ENCODE data around the gene TMEFF2.
"Not testable (repeated sequence)": the region's sequence is repeated elsewhere in the genome, so short reads cannot be mapped to it uniquely, and the experiment has no call there.

TMEFF2 gene

GRCh38 chr2:192122141-192122540 lies 72.6 kb downstream of the TMEFF2 start:
- POLR2A ChIA-PET = no interaction called here
- Histone ChIP-seq H3K27me3 (replicated peaks in 2 of 5; ENCODE audit: control insufficient read depth in 4 of 5, insufficient read depth in 5 of 5, low read length in 4 of 5) (no peaks in the 10 kb centered on the region), H3K27ac (ENCODE audit: insufficient read depth in 1 of 2, low read depth in 1 of 2, low read length in 2 of 2, poor library complexity in 1 of 2, severe bottlenecking in 2 of 2) (no peak overlapping the region), H3K9me3 (ENCODE audit: control extremely low read depth in 1 of 5, control insufficient read depth in 4 of 5, insufficient read depth in 2 of 5, low read depth in 1 of 5, low read length in 4 of 5) (peaks cover 0 to 2% (median 0%) of the 10 kb centered on the region in 5 experiments), H3K4me1 (ENCODE audit: control extremely low read depth in 1 of 4, control insufficient read depth in 4 of 4, insufficient read depth in 4 of 4, low read length in 3 of 4) (peaks cover 0 to 7% (median 0%) of the 10 kb centered on the region in 4 experiments), H3K36me3 (ENCODE audit: control insufficient read depth in 4 of 4, insufficient read depth in 4 of 4, low read length in 3 of 4) (no peaks in the 10 kb centered on the region), H3K4me3 (ENCODE audit: control insufficient read depth in 1 of 7, extremely low read depth in 1 of 7, insufficient read depth in 4 of 7, low read depth in 2 of 7, low read length in 6 of 7) (no peak overlapping the region)
- WGBS (ENCODE audit: insufficient coverage) = no CpG with 5 or more reads among the region's 1 CpG
- no peak for DNase-seq
- CTCF ChIA-PET = interaction anchor here (1.0 to 1.1 kb wide), 2 partner anchors 18 to 40 kb away, joined by 3 to 6 read pairs; no protein-coding TSS in a partner anchor

- no CpG with 5 or more reads among the region's 1 CpG for WGBS (ENCODE audit: insufficient coverage)
Observed at GRCh38 chr2:192119536-192119935, 75.2 kb downstream of the TMEFF2 start.

GRCh38 chr2:192117705-192118104 lies 77.0 kb downstream of the TMEFF2 start:
- Histone ChIP-seq H3K27ac (ENCODE audit: insufficient read depth in 1 of 2, low read depth in 1 of 2, low read length in 2 of 2, poor library complexity in 1 of 2, severe bottlenecking in 2 of 2) (no peak overlapping the region), H3K4me3 (ENCODE audit: control insufficient read depth in 1 of 7, extremely low read depth in 1 of 7, insufficient read depth in 4 of 7, low read depth in 2 of 7, low read length in 6 of 7) (no peak overlapping the region), H3K4me1 (ENCODE audit: control extremely low read depth in 1 of 4, control insufficient read depth in 4 of 4, insufficient read depth in 4 of 4, low read length in 3 of 4) (peaks cover 0 to 7% (median 0%) of the 10 kb centered on the region in 4 experiments), H3K36me3 (ENCODE audit: control insufficient read depth in 4 of 4, insufficient read depth in 4 of 4, low read length in 3 of 4) (no peaks in the 10 kb centered on the region), H3K27me3 (replicated peaks in 2 of 5; ENCODE audit: control insufficient read depth in 4 of 5, insufficient read depth in 5 of 5, low read length in 4 of 5) (no peaks in the 10 kb centered on the region), H3K9me3 (ENCODE audit: control extremely low read depth in 1 of 5, control insufficient read depth in 4 of 5, insufficient read depth in 2 of 5, low read depth in 1 of 5, low read length in 4 of 5) (peaks cover 0 to 2% (median 0%) of the 10 kb centered on the region in 5 experiments)
- POLR2A ChIA-PET = no interaction called here
- DNase-seq = no peak
- CTCF ChIA-PET = interaction anchor here (0.6 kb wide), 1 partner anchor 510 kb away, joined by 3 read pairs; no protein-coding TSS in a partner anchor
- WGBS (ENCODE audit: insufficient coverage) = no CpG with 5 or more reads among the region's 2 CpGs

More at GRCh38 chr2:192119536-192119935, 75.2 kb downstream of the TMEFF2 start:
- Histone ChIP-seq H3K9me3 (ENCODE audit: control extremely low read depth in 1 of 5, control insufficient read depth in 4 of 5, insufficient read depth in 2 of 5, low read depth in 1 of 5, low read length in 4 of 5) (peaks cover 0 to 2% (median 0%) of the 10 kb centered on the region in 5 experiments), H3K4me1 (ENCODE audit: control extremely low read depth in 1 of 4, control insufficient read depth in 4 of 4, insufficient read depth in 4 of 4, low read length in 3 of 4) (peaks cover 0 to 7% (median 0%) of the 10 kb centered on the region in 4 experiments), H3K36me3 (ENCODE audit: control insufficient read depth in 4 of 4, insufficient read depth in 4 of 4, low read length in 3 of 4) (no peaks in the 10 kb centered on the region), H3K4me3 (ENCODE audit: control insufficient read depth in 1 of 7, extremely low read depth in 1 of 7, insufficient read depth in 4 of 7, low read depth in 2 of 7, low read length in 6 of 7) (no peak overlapping the region), H3K27ac (ENCODE audit: insufficient read depth in 1 of 2, low read depth in 1 of 2, low read length in 2 of 2, poor library complexity in 1 of 2, severe bottlenecking in 2 of 2) (no peak overlapping the region), H3K27me3 (replicated peaks in 2 of 5; ENCODE audit: control insufficient read depth in 4 of 5, insufficient read depth in 5 of 5, low read length in 4 of 5) (no peaks in the 10 kb centered on the region)
- ChIA-PET POLR2A (no interaction called here), CTCF (no interaction called here)
- no peak for DNase-seq

GRCh38 chr2:192111536-192111935 lies 83.2 kb downstream of the TMEFF2 start:
- H3K9me3 ChIP-seq (ENCODE audit: control extremely low read depth in 1 of 5, control insufficient read depth in 4 of 5, insufficient read depth in 2 of 5, low read depth in 1 of 5, low read length in 4 of 5); DNase-seq; H3K4me1 ChIP-seq (ENCODE audit: control extremely low read depth in 1 of 4, control insufficient read depth in 4 of 4, insufficient read depth in 4 of 4, low read length in 3 of 4); CTCF ChIA-PET; H3K27me3 ChIP-seq (replicated peaks in 2 of 5; ENCODE audit: control insufficient read depth in 4 of 5, insufficient read depth in 5 of 5, low read length in 4 of 5); H3K4me3 ChIP-seq (ENCODE audit: control insufficient read depth in 1 of 7, extremely low read depth in 1 of 7, insufficient read depth in 4 of 7, low read depth in 2 of 7, low read length in 6 of 7); H3K36me3 ChIP-seq (ENCODE audit: control insufficient read depth in 4 of 4, insufficient read depth in 4 of 4, low read length in 3 of 4); H3K27ac ChIP-seq (ENCODE audit: insufficient read depth in 1 of 2, low read depth in 1 of 2, low read length in 2 of 2, poor library complexity in 1 of 2, severe bottlenecking in 2 of 2); POLR2A ChIA-PET: not testable (repeated sequence)
- 100% methylated on average over 2 of the region's 2 CpGs for WGBS (ENCODE audit: insufficient coverage)

- Histone ChIP-seq H3K27me3 (replicated peaks in 2 of 5; ENCODE audit: control insufficient read depth in 4 of 5, insufficient read depth in 5 of 5, low read length in 4 of 5) (no peaks in the 10 kb centered on the region), H3K4me1 (ENCODE audit: control extremely low read depth in 1 of 4, control insufficient read depth in 4 of 4, insufficient read depth in 4 of 4, low read length in 3 of 4) (no peaks in the 10 kb centered on the region), H3K27ac (ENCODE audit: insufficient read depth in 1 of 2, low read depth in 1 of 2, low read length in 2 of 2, poor library complexity in 1 of 2, severe bottlenecking in 2 of 2) (no peak overlapping the region), H3K4me3 (ENCODE audit: control insufficient read depth in 1 of 7, extremely low read depth in 1 of 7, insufficient read depth in 4 of 7, low read depth in 2 of 7, low read length in 6 of 7) (no peak overlapping the region), H3K36me3 (ENCODE audit: control insufficient read depth in 4 of 4, insufficient read depth in 4 of 4, low read length in 3 of 4) (no peaks in the 10 kb centered on the region), H3K9me3 (ENCODE audit: control extremely low read depth in 1 of 5, control insufficient read depth in 4 of 5, insufficient read depth in 2 of 5, low read depth in 1 of 5, low read length in 4 of 5) (no peaks in the 10 kb centered on the region)
- ChIA-PET POLR2A (no interaction called here), CTCF (no interaction called here)
- no peak for DNase-seq
Observed at GRCh38 chr2:192099742-192100141, 95.0 kb downstream of the TMEFF2 start.

- CTCF ChIA-PET = interaction anchor here (1.6 kb wide), 1 partner anchor 11 kb away, joined by 7 read pairs; no protein-coding TSS in a partner anchor
- H3K4me3 ChIP-seq (ENCODE audit: control insufficient read depth in 1 of 7, extremely low read depth in 1 of 7, insufficient read depth in 4 of 7, low read depth in 2 of 7, low read length in 6 of 7) = no peak overlapping the region
- no peaks in the 10 kb centered on the region for H3K27me3 ChIP-seq (replicated peaks in 2 of 5; ENCODE audit: control insufficient read depth in 4 of 5, insufficient read depth in 5 of 5, low read length in 4 of 5)
- H3K27ac ChIP-seq (ENCODE audit: insufficient read depth in 1 of 2, low read depth in 1 of 2, low read length in 2 of 2, poor library complexity in 1 of 2, severe bottlenecking in 2 of 2) = no peak overlapping the region
- no CpG with 5 or more reads among the region's 2 CpGs for WGBS (ENCODE audit: insufficient coverage)
- no peaks in the 10 kb centered on the region for H3K36me3 ChIP-seq (ENCODE audit: control insufficient read depth in 4 of 4, insufficient read depth in 4 of 4, low read length in 3 of 4)
- DNase-seq = no peak
- H3K9me3 ChIP-seq (ENCODE audit: control extremely low read depth in 1 of 5, control insufficient read depth in 4 of 5, insufficient read depth in 2 of 5, low read depth in 1 of 5, low read length in 4 of 5) = no peaks in the 10 kb centered on the region
- POLR2A ChIA-PET = no interaction called here
- H3K4me1 ChIP-seq (ENCODE audit: control extremely low read depth in 1 of 4, control insufficient read depth in 4 of 4, insufficient read depth in 4 of 4, low read length in 3 of 4) = no peaks in the 10 kb centered on the region
Observed at GRCh38 chr2:192098814-192099491, 95.8 kb downstream of the TMEFF2 start.

- CTCF ChIA-PET = no interaction called here
Observed at GRCh38 chr2:192091476-192091875, 103.3 kb downstream of the TMEFF2 start.

More at GRCh38 chr2:192091476-192091875, 103.3 kb downstream of the TMEFF2 start:
- peak in 2 of 3 donors; percentile 11 to 28 for DNase-seq
- 17% methylated on average over 1 of the region's 1 CpG for WGBS (ENCODE audit: insufficient coverage)
- POLR2A ChIA-PET = interaction anchor here (0.6 kb wide), 1 partner anchor 169 kb away, joined by 3 read pairs; no protein-coding TSS in a partner anchor
- H3K4me1 ChIP-seq (ENCODE audit: control extremely low read depth in 1 of 4, control insufficient read depth in 4 of 4, insufficient read depth in 4 of 4, low read length in 3 of 4) = peaks cover 0 to 4% (median 1%) of the 10 kb centered on the region in 4 experiments
- no peaks in the 10 kb centered on the region for H3K27me3 ChIP-seq (replicated peaks in 2 of 5; ENCODE audit: control insufficient read depth in 4 of 5, insufficient read depth in 5 of 5, low read length in 4 of 5)
- no peak overlapping the region for H3K27ac ChIP-seq (ENCODE audit: insufficient read depth in 1 of 2, low read depth in 1 of 2, low read length in 2 of 2, poor library complexity in 1 of 2, severe bottlenecking in 2 of 2)
- no peaks in the 10 kb centered on the region for H3K36me3 ChIP-seq (ENCODE audit: control insufficient read depth in 4 of 4, insufficient read depth in 4 of 4, low read length in 3 of 4)
- H3K4me3 ChIP-seq (ENCODE audit: control insufficient read depth in 1 of 7, extremely low read depth in 1 of 7, insufficient read depth in 4 of 7, low read depth in 2 of 7, low read length in 6 of 7) = no peak overlapping the region
- no peaks in the 10 kb centered on the region for H3K9me3 ChIP-seq (ENCODE audit: control extremely low read depth in 1 of 5, control insufficient read depth in 4 of 5, insufficient read depth in 2 of 5, low read depth in 1 of 5, low read length in 4 of 5)

All from common myeloid progenitor, CD34-positive (primary cell).